DOHH2 (cell line): Measurements from ENCODE around the gene TMEM255B.

Experiments
- H3F3A ChIP-seq: fragments of 200-600 bp; sonication (generic), shearing (Covaris generic); 2 replicates; pipeline ENCODE4 v1.6.0; 2016; ENCODE audit warnings: antibody characterized with exemption, mild to moderate bottlenecking; ENCODE audit not compliant: control insufficient read depth, insufficient read depth
- H3K27ac ChIP-seq: fragments of 200-600 bp; sonication (generic); 2 replicates; pipeline ENCODE4 v1.5.1; 2014; ENCODE audit warnings: low read depth, mild to moderate bottlenecking, low read length, moderate library complexity
- H3K27me3 ChIP-seq: fragments of 200-600 bp; sonication (generic); 2 replicates; pipeline ENCODE4 v1.6.1; 2014; ENCODE audit warnings: mild to moderate bottlenecking, low read length, mixed read lengths; ENCODE audit not compliant: control insufficient read depth
- H3K36me3 ChIP-seq: fragments of 200-600 bp; sonication (generic); 2 replicates; pipeline ENCODE4 v1.6.1; 2014; ENCODE audit warnings: mild to moderate bottlenecking, low read length, moderate library complexity, mixed read lengths; ENCODE audit not compliant: control insufficient read depth
- H3K4me1 ChIP-seq: fragments of 200-600 bp; sonication (generic); 2 replicates; pipeline ENCODE4 v1.6.1; 2014; ENCODE audit warnings: mild to moderate bottlenecking, low read length, mixed read lengths; ENCODE audit not compliant: control insufficient read depth
- H3K4me2 ChIP-seq: fragments of 200-600 bp; sonication (generic); 2 replicates; pipeline ENCODE4 v1.6.0; 2014; ENCODE audit warnings: mild to moderate bottlenecking, low read length, moderate library complexity
- H3K4me3 ChIP-seq: fragments of 200-600 bp; sonication (generic); 2 replicates; pipeline ENCODE4 v1.5.1; 2014; ENCODE audit warnings: mild to moderate bottlenecking, low read length, mixed read lengths
- H3K79me2 ChIP-seq: fragments of 200-600 bp; sonication (generic); 2 replicates; pipeline ENCODE4 v1.6.1; 2014; ENCODE audit warnings: mild to moderate bottlenecking, low read length, mixed read lengths; ENCODE audit not compliant: control insufficient read depth
- H3K9me2 ChIP-seq: fragments of 200-600 bp; sonication (generic); replicated peaks from 2 replicates; pipeline ENCODE4 v1.6.1; 2014; ENCODE audit warnings: mild to moderate bottlenecking, low read length, mixed read lengths; ENCODE audit not compliant: control insufficient read depth
- H3K9me3 ChIP-seq: fragments of 200-600 bp; sonication (generic); 2 replicates; pipeline ENCODE4 v1.6.1; 2014; ENCODE audit warnings: antibody characterized with exemption, low read length, mixed read lengths; ENCODE audit not compliant: control insufficient read depth, insufficient read depth
- H4K20me1 ChIP-seq: fragments of 200-600 bp; sonication (generic); 2 replicates; pipeline ENCODE4 v1.6.0; 2014; ENCODE audit warnings: low read depth, mild to moderate bottlenecking, antibody characterized with exemption, low read length, moderate library complexity; ENCODE audit not compliant: control insufficient read depth, insufficient read depth
- CTCF ChIP-seq: fragments of 200-600 bp; sonication (generic); IDR thresholded peaks from one replicate; pipeline ENCODE4 v1.5.1; 2014; ENCODE audit warnings: antibody characterized with exemption, mild to moderate bottlenecking, low read depth, low read length; ENCODE audit not compliant: poor library complexity, severe bottlenecking
- EZH2phosphoT487 ChIP-seq: fragments of 200-600 bp; sonication (generic); IDR thresholded peaks from 2 replicates; pipeline ENCODE4 v1.6.1; 2017; ENCODE audit warnings: borderline replicate concordance, mild to moderate bottlenecking, antibody characterized with exemption, low read length, moderate library complexity, mixed read lengths

Gene TMEM255B

GRCh38 chr13:113855012-113855921 is 96.2 kb downstream of the TMEM255B start:
- Histone ChIP-seq H3K4me1 (no peaks in the 10 kb centered on the region), H3K36me3 (no peaks in the 10 kb centered on the region), H3K9me3 (peaks cover 15% of the 10 kb centered on the region), H3K79me2 (no peaks in the 10 kb centered on the region), H3K4me2 (no peak overlapping the region), H4K20me1 (no peaks in the 10 kb centered on the region), H3K27ac (no peak overlapping the region), H3K4me3 (no peak overlapping the region), H3F3A (peaks cover 10% of the 10 kb centered on the region; the same call in 1 of the 2 replicates), H3K27me3 (no peaks in the 10 kb centered on the region; the same call in 1 of the 2 replicates), H3K9me2 (no peaks in the 10 kb centered on the region)
- no peak for TF ChIP-seq EZH2phosphoT487
- TF ChIP-seq CTCF: no peak

GRCh38 chr13:113855931-113856715 is 97.1 kb downstream of the TMEM255B start:
- Histone ChIP-seq H3K9me2 (no peaks in the 10 kb centered on the region), H3K79me2 (no peaks in the 10 kb centered on the region), H3K27ac (no peak overlapping the region), H4K20me1 (no peaks in the 10 kb centered on the region), H3K36me3 (no peaks in the 10 kb centered on the region), H3K4me2 (no peak overlapping the region), H3K4me3 (no peak overlapping the region), H3K27me3 (no peaks in the 10 kb centered on the region), H3F3A (peaks cover 10% of the 10 kb centered on the region; the same call in 1 of the 2 replicates), H3K9me3 (peaks cover 15% of the 10 kb centered on the region), H3K4me1 (no peaks in the 10 kb centered on the region)
- TF ChIP-seq CTCF (no peak), EZH2phosphoT487 (no peak)

- Histone ChIP-seq H3K4me2 (no peak overlapping the region), H3K79me2 (no peaks in the 10 kb centered on the region), H3K9me3 (peaks cover 15% of the 10 kb centered on the region)
Measured at GRCh38 chr13:113856716-113857065, 97.7 kb downstream of the TMEM255B start.

More at GRCh38 chr13:113856716-113857065, 97.7 kb downstream of the TMEM255B start:
- no peaks in the 10 kb centered on the region for H4K20me1 ChIP-seq
- no peaks in the 10 kb centered on the region for H3K36me3 ChIP-seq
- H3K9me2 ChIP-seq: no peaks in the 10 kb centered on the region
- H3K4me1 ChIP-seq: no peaks in the 10 kb centered on the region
- H3K27ac ChIP-seq: no peak overlapping the region
- no peaks in the 10 kb centered on the region for H3K27me3 ChIP-seq
- H3K4me3 ChIP-seq: no peak overlapping the region
- TF ChIP-seq CTCF: no peak
- no peak for TF ChIP-seq EZH2phosphoT487
- H3F3A ChIP-seq: peaks cover 10% of the 10 kb centered on the region; the same call in 1 of the 2 replicates
